Epithelial cell of esophagus (primary cell): ENCODE measurements around the gene PARD3.

Experiments used
- DNase-seq: peaks from one replicate; pipeline ENCODE4 v3.0.0; 2010; ENCODE audit warnings: low read depth
- H3K4me3 ChIP-seq: 2 replicates; pipeline ENCODE4 v1.5.1; 2011; ENCODE audit warnings: mild to moderate bottlenecking, low read length, control low read depth
- CTCF ChIP-seq: IDR thresholded peaks from 2 replicates; pipeline ENCODE4 v1.5.1; 2011; ENCODE audit warnings: low read depth, mild to moderate bottlenecking, low read length, control low read depth, inconsistent platforms; ENCODE audit not compliant: insufficient read depth; ENCODE audit errors: missing control alignments

The PARD3 gene

GRCh38 chr10:34838366-34838900 is 23.3 kb upstream of the PARD3 start:
- no peak for TF ChIP-seq CTCF
- no peak for DNase-seq
- no peak overlapping the region for H3K4me3 ChIP-seq

GRCh38 chr10:34835908-34836508 is 20.9 kb upstream of the PARD3 start:
- TF ChIP-seq CTCF = no peak
- DNase-seq = no peak
- H3K4me3 ChIP-seq = no peak overlapping the region

DNA sequence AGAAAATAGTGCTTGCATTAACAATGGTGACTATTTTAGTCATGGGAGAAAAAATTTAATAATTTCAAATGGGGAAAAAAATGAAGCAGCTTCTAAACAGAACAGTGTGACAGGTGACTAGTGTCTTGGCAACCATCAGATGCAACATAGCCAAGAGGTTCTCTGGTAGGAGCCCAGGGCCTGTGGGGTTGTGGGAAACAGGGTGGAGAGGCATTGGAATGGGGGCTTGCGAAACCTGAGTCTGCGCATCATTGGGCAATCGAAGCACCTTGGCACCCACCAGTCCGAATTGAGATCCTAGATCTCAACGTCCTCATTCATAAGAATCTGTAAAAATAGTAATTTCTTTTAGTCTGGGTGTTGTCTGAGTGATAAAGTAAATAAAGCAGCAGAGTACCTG is 19.2 kb upstream of the PARD3 start:
- no peak overlapping the region for H3K4me3 ChIP-seq
- TF ChIP-seq CTCF = no peak
- peak; percentile 31 for DNase-seq

DNA sequence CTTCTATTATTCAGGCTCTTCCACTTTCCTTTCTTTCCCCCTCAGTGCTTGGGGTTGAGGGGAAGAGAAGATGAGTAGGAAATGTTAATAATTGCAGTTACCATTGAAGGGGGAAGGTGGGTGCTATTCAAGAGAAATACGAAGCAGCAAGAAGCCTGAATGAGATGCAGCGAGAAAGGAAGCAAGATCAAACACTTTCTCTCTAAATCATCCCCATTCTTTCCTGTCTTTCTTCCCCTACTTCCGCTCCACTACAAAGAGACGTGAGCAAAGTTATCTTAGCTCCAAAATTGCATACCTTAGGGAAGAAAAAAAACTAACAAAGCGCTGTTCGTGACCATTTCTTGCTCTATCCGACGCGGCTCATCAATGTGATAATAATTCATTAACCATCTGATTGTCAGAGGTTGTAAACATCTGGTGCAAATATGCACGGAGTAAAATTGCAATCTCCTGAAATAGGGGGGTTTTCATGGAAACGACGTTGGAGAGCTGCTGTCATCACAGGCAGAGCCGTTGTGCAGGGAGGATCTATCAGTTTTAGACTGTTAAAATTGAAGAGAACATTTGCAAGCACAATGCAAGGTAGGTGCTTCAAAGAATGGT is 15.2 kb upstream of the PARD3 start:
- H3K4me3 ChIP-seq = no peak overlapping the region

GRCh38 chr10:34826857-34827766 is 12.0 kb upstream of the PARD3 start:
- no peak for TF ChIP-seq CTCF
- no peak for DNase-seq
- no peak overlapping the region for H3K4me3 ChIP-seq

More for the DNA sequence above, 15.2 kb upstream of the PARD3 start:
- no peak for DNase-seq
- no peak for TF ChIP-seq CTCF

DNA sequence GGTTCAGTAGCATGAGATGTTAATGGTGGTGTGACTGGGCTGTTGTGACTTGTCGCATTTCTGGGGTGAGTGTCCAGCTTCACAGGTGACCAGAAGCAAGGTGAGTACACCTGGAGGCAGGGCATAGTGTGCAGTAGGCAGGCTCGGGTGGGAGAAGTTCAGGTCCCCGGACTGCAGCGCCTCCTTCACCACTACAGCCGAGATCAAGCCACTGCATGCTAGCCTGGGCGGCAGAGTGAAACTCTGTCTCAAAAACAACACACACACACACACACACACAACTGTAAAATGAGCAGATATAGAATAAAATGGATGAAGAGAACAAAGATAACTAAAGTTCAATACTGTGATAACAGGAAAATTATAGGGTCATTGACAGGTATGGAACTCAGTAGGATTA is 11.1 kb upstream of the PARD3 start:
- no peak overlapping the region for H3K4me3 ChIP-seq
- TF ChIP-seq CTCF = no peak
- no peak for DNase-seq
